SK-N-SH (cell line): Measurements from ENCODE around the gene ACTN2. TPM values are rescaled to one million over a fixed set of nuclear protein-coding genes. Genes with fewer than 3 reads are reported as not detected.

Source experiments
- CTCF ChIA-PET: fragments of 300-600, 350-600 bp; formaldehyde crosslinking; extraction: SDS; loops from one replicate; lab custom pipeline; 2021; lab: Yijun Ruan, JAX
- POLR2A ChIA-PET: fragments of 350-600 bp; sonication (Branson Sonifier 250); formaldehyde crosslinking; extraction: SDS; loops from one replicate; lab custom pipeline; 2020; ENCODE audit warnings: antibody characterized with exemption, inconsistent platforms; lab: Yijun Ruan, JAX
- DNase-seq: peaks from one replicate; pipeline ENCODE4 v3.0.0; 2012
- H2AFZ ChIP-seq: fragments of 200-600 bp; sonication (generic); 2 replicates; pipeline ENCODE4 v1.8.1; 2016; ENCODE audit warnings: antibody characterized with exemption, mild to moderate bottlenecking, low read depth
- H3F3A ChIP-seq: fragments of 200-600 bp; sonication (generic); replicated peaks from 2 replicates; pipeline ENCODE3; 2016; ENCODE audit warnings: antibody characterized with exemption, mild to moderate bottlenecking; ENCODE audit not compliant: insufficient read depth
- H3K27ac ChIP-seq, 2 experiments: fragments of 200-500 bp in 1 of 2; fragments of 200-600 bp in 1 of 2; sonication (Bioruptor generic) in 1 of 2; sonication (generic), shearing (Covaris generic) in 1 of 2; 2 replicates each; pipeline versions ENCODE4 v1.5.1 to v1.6.1; 2014 to 2016; ENCODE audit warnings: low read depth in 2 of 2, inconsistent platforms in 1 of 2, low read length in 1 of 2, mild to moderate bottlenecking in 1 of 2, mixed read lengths in 1 of 2
- H3K27me3 ChIP-seq: fragments of 200-600 bp; sonication (generic), shearing (Covaris generic); 2 replicates; pipeline ENCODE4 v1.6.1; 2016; ENCODE audit warnings: mixed run types; ENCODE audit not compliant: insufficient read depth
- H3K36me3 ChIP-seq, 2 experiments: fragments of 200-500 bp in 1 of 2; fragments of 200-600 bp in 1 of 2; sonication (Bioruptor generic) in 1 of 2; sonication (generic) in 1 of 2; replicated peaks in 1 of 2; 2 replicates each; pipeline versions ENCODE3 to v1.5.1; 2014 to 2016; ENCODE audit warnings: low read length in 1 of 2, mild to moderate bottlenecking in 1 of 2; ENCODE audit not compliant: insufficient read depth in 2 of 2, control insufficient read depth in 1 of 2
- H3K4me1 ChIP-seq, 2 experiments: fragments of 200-500 bp in 1 of 2; fragments of 200-600 bp in 1 of 2; sonication (Bioruptor generic) in 1 of 2; sonication (generic), shearing (Covaris generic) in 1 of 2; 2 replicates each; pipeline versions ENCODE4 v1.5.1 to v1.6.1; 2014 to 2016; ENCODE audit warnings: low read depth in 1 of 2, low read length in 1 of 2, mixed run types in 1 of 2; ENCODE audit not compliant: insufficient read depth in 2 of 2, control insufficient read depth in 1 of 2
- H3K4me2 ChIP-seq: fragments of 200-600 bp; sonication (generic), shearing (Covaris generic); 2 replicates; pipeline ENCODE4 v1.6.1; 2017; ENCODE audit warnings: mixed run types
- H3K4me3 ChIP-seq, 2 experiments: fragments of 200-500 bp in 1 of 2; fragments of 200-600 bp in 1 of 2; sonication (Bioruptor generic) in 1 of 2; sonication (generic), shearing (Covaris generic) in 1 of 2; 2 replicates each; pipeline versions ENCODE4 v1.5.1 to v1.8.1; 2014 to 2016; ENCODE audit warnings: low read depth in 2 of 2, inconsistent platforms in 1 of 2, low read length in 1 of 2, mild to moderate bottlenecking in 1 of 2, mixed read lengths in 1 of 2, moderate library complexity in 1 of 2
- H3K79me2 ChIP-seq: fragments of 200-600 bp; sonication (generic); 2 replicates; pipeline ENCODE4 v1.8.1; 2017; ENCODE audit warnings: mild to moderate bottlenecking; ENCODE audit not compliant: insufficient read depth
- H3K9ac ChIP-seq: fragments of 200-600 bp; sonication (generic); 2 replicates; pipeline ENCODE4 v1.6.1; 2017; ENCODE audit warnings: mixed run types
- H3K9me2 ChIP-seq: fragments of 200-600 bp; sonication (generic); 2 replicates; pipeline ENCODE4 v1.6.1; 2017; ENCODE audit warnings: mixed run types
- H3K9me3 ChIP-seq: fragments of 200-600 bp; sonication (generic); 2 replicates; pipeline ENCODE4 v1.6.1; 2017; ENCODE audit warnings: mixed run types, mild to moderate bottlenecking, moderate library complexity
- H4K20me1 ChIP-seq: fragments of 200-600 bp; sonication (generic); 2 replicates; pipeline ENCODE4 v1.6.1; 2017; ENCODE audit warnings: mild to moderate bottlenecking, mixed run types; ENCODE audit not compliant: insufficient read depth
- EZH2phosphoT487 ChIP-seq: fragments of 200-600 bp; sonication (generic); IDR thresholded peaks from 2 replicates; pipeline ENCODE4 v1.6.1; 2017; ENCODE audit warnings: low read depth, mixed run types, mild to moderate bottlenecking, antibody characterized with exemption, moderate library complexity, borderline replicate concordance
- FOSL2 ChIP-seq: IDR thresholded peaks from 2 replicates; pipeline ENCODE4 v1.4.0; 2012; ENCODE audit warnings: low read depth, mild to moderate bottlenecking, moderate library complexity, borderline replicate concordance
- FOXJ3 ChIP-seq: sonication (generic); formaldehyde crosslinking; IDR thresholded peaks from 2 replicates; pipeline ENCODE4 v1.5.1; 2020; ENCODE audit warnings: mild to moderate bottlenecking, missing genetic modification reagents
- FOXM1 ChIP-seq: IDR thresholded peaks from 2 replicates; pipeline ENCODE4 v1.4.0; 2012; ENCODE audit warnings: low read depth, mild to moderate bottlenecking
- GABPA ChIP-seq: IDR thresholded peaks from 2 replicates; pipeline ENCODE4 v1.4.0; 2012; ENCODE audit warnings: low read depth, mild to moderate bottlenecking
- MEF2A ChIP-seq: IDR thresholded peaks from 2 replicates; pipeline ENCODE4 v1.4.0; 2012; ENCODE audit warnings: low read depth, borderline replicate concordance
- NFIC ChIP-seq: IDR thresholded peaks from 2 replicates; pipeline ENCODE4 v1.4.0; 2012; ENCODE audit warnings: borderline replicate concordance
- POLR2AphosphoS5 ChIP-seq: IDR thresholded peaks from 2 replicates; pipeline ENCODE4 v1.6.1; 2012; ENCODE audit warnings: low read depth, low read length
- RAD21 ChIP-seq: IDR thresholded peaks from 2 replicates; pipeline ENCODE4 v1.6.1; 2012; ENCODE audit warnings: mild to moderate bottlenecking, low read length
- RCOR1 ChIP-seq: fragments of 150-350 bp; IDR thresholded peaks from 2 replicates; pipeline ENCODE4 v1.6.1; 2017; ENCODE audit warnings: antibody characterized with exemption, low read length
- RFX5 ChIP-seq: IDR thresholded peaks from 2 replicates; pipeline ENCODE4 v1.6.1; 2012; ENCODE audit warnings: mild to moderate bottlenecking, improper control_type of control experiment, low read length
- RXRA ChIP-seq: IDR thresholded peaks from 2 replicates; pipeline ENCODE4 v1.4.0; 2012; ENCODE audit warnings: low read depth, mild to moderate bottlenecking, borderline replicate concordance
- SIN3A ChIP-seq: IDR thresholded peaks from 2 replicates; pipeline ENCODE4 v1.6.1; 2012; ENCODE audit warnings: low read depth, mild to moderate bottlenecking, low read length, moderate library complexity, borderline replicate concordance
- WGBS: methylation state at CpG from one replicate; pipeline ENCODE4 v1.1.6; 2017; ENCODE audit warnings: low lambda C conversion rate; 5-methylcytosine and 5-hydroxymethylcytosine counted together
- polyA plus RNA-seq, 3 experiments: library from polyadenylated mRNA; depleted of rRNA; stranded (reverse); fragments of >200 nt; gene quantifications; 2 replicates each; pipeline ENCODE4 v1.2.3, GENCODE V29; 2012
- TF ChIP-seq, protein P1 (sequence below): IDR thresholded peaks from 2 replicates; pipeline ENCODE4; 2012
- TF ChIP-seq, protein P2 (sequence below): IDR thresholded peaks from 2 replicates; pipeline ENCODE4 v1.4.0; 2012; ENCODE audit warnings: low read depth, borderline replicate concordance
- TF ChIP-seq, protein P3 (sequence below): IDR thresholded peaks from 2 replicates; pipeline ENCODE4 v1.4.0; 2012; ENCODE audit warnings: low read depth, borderline replicate concordance
- TF ChIP-seq, protein P4 (sequence below): IDR thresholded peaks from 2 replicates; pipeline ENCODE4 v1.6.1; 2012; ENCODE audit warnings: mild to moderate bottlenecking, low read depth, low read length, moderate library complexity

ACTN2 gene
- polyA plus RNA-seq, 1 of the 3 experiments (the other 2 are of a cell fraction): 0.15 TPM

DNA sequence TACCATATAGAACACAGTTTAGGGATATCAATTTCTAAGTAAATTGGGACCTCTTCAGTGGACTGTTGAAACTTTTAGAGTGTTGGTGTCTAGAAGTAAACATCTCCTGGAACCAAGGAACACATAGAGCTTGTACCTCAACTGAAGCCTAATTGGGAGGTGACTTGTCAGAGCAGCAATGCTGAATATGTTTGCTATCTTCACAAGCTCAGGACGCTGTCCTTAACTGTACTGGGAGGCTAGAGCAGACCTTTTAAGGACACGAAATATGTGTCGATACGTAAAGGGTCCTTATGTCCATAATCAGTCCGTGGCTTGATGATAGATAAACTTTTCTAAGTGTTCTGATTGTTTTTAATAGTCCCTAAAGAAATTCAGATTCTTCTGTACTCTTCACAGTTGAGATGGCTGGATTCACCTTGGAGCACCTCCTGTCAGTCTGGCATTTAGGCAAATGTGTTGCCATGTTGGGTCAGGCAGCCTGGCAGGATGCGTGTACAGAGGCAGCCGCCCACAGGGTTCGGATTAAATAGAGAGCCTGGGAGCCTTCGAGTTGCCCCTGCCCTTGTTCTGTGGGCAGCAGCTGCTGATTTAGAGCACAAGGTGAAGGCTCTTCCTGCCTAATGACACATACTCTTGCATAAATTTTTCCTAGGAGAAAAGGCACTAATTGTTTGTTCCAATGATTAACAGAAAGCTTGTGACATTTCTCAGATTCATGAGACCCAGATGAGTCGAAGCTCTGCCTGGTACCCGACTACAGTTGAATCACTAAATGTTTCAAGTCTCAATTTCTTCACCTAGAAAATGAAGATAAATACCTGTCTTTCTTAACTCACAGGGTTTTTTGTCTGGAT, 3.6 kb downstream of the ACTN2 start:
- Histone ChIP-seq H3K79me2 (no peaks in the 10 kb centered on the region), H3K9me2 (no peaks in the 10 kb centered on the region), H3F3A (no peaks in the 10 kb centered on the region), H4K20me1 (no peaks in the 10 kb centered on the region), H3K4me2 (no peak overlapping the region), H3K9me3 (no peaks in the 10 kb centered on the region), H3K4me3 (no peak overlapping the region), H3K4me1 (peaks cover 0 to 8% of the 10 kb centered on the region in 2 experiments; a peak in 1 of 4 replicates), H3K9ac (no peak overlapping the region), H3K27ac (no peak overlapping the region), H3K27me3 (peaks cover 7% of the 10 kb centered on the region; the same call in 1 of the 2 replicates), H3K36me3 (no peaks in the 10 kb centered on the region), H2AFZ (no peak overlapping the region)
- ChIA-PET POLR2A (no interaction called here), CTCF (no interaction called here)
- no peak for DNase-seq
- WGBS: 54% methylated on average over 11 of the region's 11 CpGs
- no peak for TF ChIP-seq RCOR1
- TF ChIP-seq FOXJ3: no peak
- TF ChIP-seq RFX5: no peak
- TF ChIP-seq, protein P1, sequence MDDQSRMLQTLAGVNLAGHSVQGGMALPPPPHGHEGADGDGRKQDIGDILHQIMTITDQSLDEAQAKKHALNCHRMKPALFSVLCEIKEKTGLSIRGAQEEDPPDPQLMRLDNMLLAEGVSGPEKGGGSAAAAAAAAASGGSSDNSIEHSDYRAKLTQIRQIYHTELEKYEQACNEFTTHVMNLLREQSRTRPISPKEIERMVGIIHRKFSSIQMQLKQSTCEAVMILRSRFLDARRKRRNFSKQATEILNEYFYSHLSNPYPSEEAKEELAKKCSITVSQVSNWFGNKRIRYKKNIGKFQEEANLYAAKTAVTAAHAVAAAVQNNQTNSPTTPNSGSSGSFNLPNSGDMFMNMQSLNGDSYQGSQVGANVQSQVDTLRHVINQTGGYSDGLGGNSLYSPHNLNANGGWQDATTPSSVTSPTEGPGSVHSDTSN: no peak
- TF ChIP-seq RAD21: no peak
- no peak for TF ChIP-seq POLR2AphosphoS5
- TF ChIP-seq MEF2A: no peak
- no peak for TF ChIP-seq RXRA
- TF ChIP-seq, protein P2, sequence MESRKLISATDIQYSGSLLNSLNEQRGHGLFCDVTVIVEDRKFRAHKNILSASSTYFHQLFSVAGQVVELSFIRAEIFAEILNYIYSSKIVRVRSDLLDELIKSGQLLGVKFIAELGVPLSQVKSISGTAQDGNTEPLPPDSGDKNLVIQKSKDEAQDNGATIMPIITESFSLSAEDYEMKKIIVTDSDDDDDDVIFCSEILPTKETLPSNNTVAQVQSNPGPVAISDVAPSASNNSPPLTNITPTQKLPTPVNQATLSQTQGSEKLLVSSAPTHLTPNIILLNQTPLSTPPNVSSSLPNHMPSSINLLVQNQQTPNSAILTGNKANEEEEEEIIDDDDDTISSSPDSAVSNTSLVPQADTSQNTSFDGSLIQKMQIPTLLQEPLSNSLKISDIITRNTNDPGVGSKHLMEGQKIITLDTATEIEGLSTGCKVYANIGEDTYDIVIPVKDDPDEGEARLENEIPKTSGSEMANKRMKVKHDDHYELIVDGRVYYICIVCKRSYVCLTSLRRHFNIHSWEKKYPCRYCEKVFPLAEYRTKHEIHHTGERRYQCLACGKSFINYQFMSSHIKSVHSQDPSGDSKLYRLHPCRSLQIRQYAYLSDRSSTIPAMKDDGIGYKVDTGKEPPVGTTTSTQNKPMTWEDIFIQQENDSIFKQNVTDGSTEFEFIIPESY: no peak
- no peak for TF ChIP-seq GABPA
- no peak for TF ChIP-seq NFIC
- no peak for TF ChIP-seq SIN3A
- TF ChIP-seq, protein P3, sequence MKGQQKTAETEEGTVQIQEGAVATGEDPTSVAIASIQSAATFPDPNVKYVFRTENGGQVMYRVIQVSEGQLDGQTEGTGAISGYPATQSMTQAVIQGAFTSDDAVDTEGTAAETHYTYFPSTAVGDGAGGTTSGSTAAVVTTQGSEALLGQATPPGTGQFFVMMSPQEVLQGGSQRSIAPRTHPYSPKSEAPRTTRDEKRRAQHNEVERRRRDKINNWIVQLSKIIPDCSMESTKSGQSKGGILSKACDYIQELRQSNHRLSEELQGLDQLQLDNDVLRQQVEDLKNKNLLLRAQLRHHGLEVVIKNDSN: no peak
- no peak for TF ChIP-seq FOXM1
- TF ChIP-seq, protein P4, sequence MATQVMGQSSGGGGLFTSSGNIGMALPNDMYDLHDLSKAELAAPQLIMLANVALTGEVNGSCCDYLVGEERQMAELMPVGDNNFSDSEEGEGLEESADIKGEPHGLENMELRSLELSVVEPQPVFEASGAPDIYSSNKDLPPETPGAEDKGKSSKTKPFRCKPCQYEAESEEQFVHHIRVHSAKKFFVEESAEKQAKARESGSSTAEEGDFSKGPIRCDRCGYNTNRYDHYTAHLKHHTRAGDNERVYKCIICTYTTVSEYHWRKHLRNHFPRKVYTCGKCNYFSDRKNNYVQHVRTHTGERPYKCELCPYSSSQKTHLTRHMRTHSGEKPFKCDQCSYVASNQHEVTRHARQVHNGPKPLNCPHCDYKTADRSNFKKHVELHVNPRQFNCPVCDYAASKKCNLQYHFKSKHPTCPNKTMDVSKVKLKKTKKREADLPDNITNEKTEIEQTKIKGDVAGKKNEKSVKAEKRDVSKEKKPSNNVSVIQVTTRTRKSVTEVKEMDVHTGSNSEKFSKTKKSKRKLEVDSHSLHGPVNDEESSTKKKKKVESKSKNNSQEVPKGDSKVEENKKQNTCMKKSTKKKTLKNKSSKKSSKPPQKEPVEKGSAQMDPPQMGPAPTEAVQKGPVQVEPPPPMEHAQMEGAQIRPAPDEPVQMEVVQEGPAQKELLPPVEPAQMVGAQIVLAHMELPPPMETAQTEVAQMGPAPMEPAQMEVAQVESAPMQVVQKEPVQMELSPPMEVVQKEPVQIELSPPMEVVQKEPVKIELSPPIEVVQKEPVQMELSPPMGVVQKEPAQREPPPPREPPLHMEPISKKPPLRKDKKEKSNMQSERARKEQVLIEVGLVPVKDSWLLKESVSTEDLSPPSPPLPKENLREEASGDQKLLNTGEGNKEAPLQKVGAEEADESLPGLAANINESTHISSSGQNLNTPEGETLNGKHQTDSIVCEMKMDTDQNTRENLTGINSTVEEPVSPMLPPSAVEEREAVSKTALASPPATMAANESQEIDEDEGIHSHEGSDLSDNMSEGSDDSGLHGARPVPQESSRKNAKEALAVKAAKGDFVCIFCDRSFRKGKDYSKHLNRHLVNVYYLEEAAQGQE: no peak
- TF ChIP-seq EZH2phosphoT487: no peak
- no peak for TF ChIP-seq FOSL2
